SIG-M5 (cell line): ENCODE results near the gene GPRASP2.
"Not testable (repeated sequence)": the region's sequence is repeated elsewhere in the genome, so short reads cannot be mapped to it uniquely, and the experiment has no call there.

Experiments used
- DNase-seq: peaks from one replicate; lab custom pipeline; 2025; lab: John Stamatoyannopoulos, UW

Gene GPRASP2

GRCh38 chrX:102712216-102712966 lies at the start of gene GPRASP2:
Gene GPRASP2 (plus strand): TSS chrX:102712448. CDS start chrX:102714870, 2,422 bp downstream.
- DNase-seq, result no peak

- not testable (repeated sequence) for DNase-seq
Observed at GRCh38 chrX:102663820-102664219, 48.4 kb upstream of the GPRASP2 start.

- DNase-seq, result not testable (repeated sequence)
Observed at GRCh38 chrX:102667034-102667433, 45.2 kb upstream of the GPRASP2 start.

GRCh38 chrX:102669526-102669925 lies 42.7 kb upstream of the GPRASP2 start:
- no peak for DNase-seq

GRCh38 chrX:102672856-102673255 lies 39.4 kb upstream of the GPRASP2 start:
- DNase-seq, result no peak

GRCh38 chrX:102677479-102677878 lies 34.8 kb upstream of the GPRASP2 start:
- DNase-seq, result not testable (repeated sequence)

- no peak for DNase-seq
Observed at GRCh38 chrX:102684772-102685520, 27.3 kb upstream of the GPRASP2 start.

GRCh38 chrX:102694749-102695148 lies 17.5 kb upstream of the GPRASP2 start:
- DNase-seq, result no peak

GRCh38 chrX:102696306-102696705 lies 15.9 kb upstream of the GPRASP2 start:
- DNase-seq, result no peak

GRCh38 chrX:102697494-102697893 lies 14.8 kb upstream of the GPRASP2 start:
- no peak for DNase-seq

GRCh38 chrX:102708900-102709299 lies 3.3 kb upstream of the GPRASP2 start:
- DNase-seq, result no peak

GRCh38 chrX:102711872-102712215 lies 404 bp upstream of the GPRASP2 start:
- no peak for DNase-seq

- no peak for DNase-seq
Observed at GRCh38 chrX:102712981-102713625, 855 bp downstream of the GPRASP2 start.

- DNase-seq, result no peak
Observed at GRCh38 chrX:102714994-102715393, 2.7 kb downstream of the GPRASP2 start.

- no peak for DNase-seq
Observed at GRCh38 chrX:102715967-102716366, 3.7 kb downstream of the GPRASP2 start.

- no peak for DNase-seq
Observed at GRCh38 chrX:102720237-102721168, 8.3 kb downstream of the GPRASP2 start, which contains the start of gene GPRASP3. Gene GPRASP3 (plus strand): TSS chrX:102720743. CDS start chrX:102748996, 28,253 bp downstream.

GRCh38 chrX:102721169-102721506 lies 8.9 kb downstream of the GPRASP2 start:
- DNase-seq, result not testable (repeated sequence)

GRCh38 chrX:102723456-102723855 lies 11.2 kb downstream of the GPRASP2 start:
- DNase-seq, result no peak

- no peak for DNase-seq
Observed at GRCh38 chrX:102727761-102728160, 15.5 kb downstream of the GPRASP2 start.

- no peak for DNase-seq
Observed at GRCh38 chrX:102728646-102729045, 16.4 kb downstream of the GPRASP2 start.

GRCh38 chrX:102739657-102740056 lies 27.4 kb downstream of the GPRASP2 start:
- no peak for DNase-seq

GRCh38 chrX:102744307-102744706 lies 32.1 kb downstream of the GPRASP2 start:
- DNase-seq, result no peak
